Retinal pigment epithelial cell (primary cell): ENCODE data around the gene ARVCF.
A peak's percentile ranks its signal among the peaks of the same experiment; 100 is the strongest.

Experiments
- DNase-seq: peaks from one replicate; pipeline ENCODE4 v3.0.0-alpha.2; 2010; ENCODE audit warnings: low read depth
- H3K4me3 ChIP-seq: 2 replicates; pipeline ENCODE4 v1.5.1; 2011; ENCODE audit warnings: mild to moderate bottlenecking, low read length, control low read depth, moderate library complexity
- TF ChIP-seq, protein P1 (sequence below): conservative IDR thresholded peaks from 2 replicates; pipeline ENCODE4 v1.5.1; 2011; ENCODE audit warnings: low read depth, low read length, control low read depth, inconsistent platforms

ARVCF gene

DNA sequence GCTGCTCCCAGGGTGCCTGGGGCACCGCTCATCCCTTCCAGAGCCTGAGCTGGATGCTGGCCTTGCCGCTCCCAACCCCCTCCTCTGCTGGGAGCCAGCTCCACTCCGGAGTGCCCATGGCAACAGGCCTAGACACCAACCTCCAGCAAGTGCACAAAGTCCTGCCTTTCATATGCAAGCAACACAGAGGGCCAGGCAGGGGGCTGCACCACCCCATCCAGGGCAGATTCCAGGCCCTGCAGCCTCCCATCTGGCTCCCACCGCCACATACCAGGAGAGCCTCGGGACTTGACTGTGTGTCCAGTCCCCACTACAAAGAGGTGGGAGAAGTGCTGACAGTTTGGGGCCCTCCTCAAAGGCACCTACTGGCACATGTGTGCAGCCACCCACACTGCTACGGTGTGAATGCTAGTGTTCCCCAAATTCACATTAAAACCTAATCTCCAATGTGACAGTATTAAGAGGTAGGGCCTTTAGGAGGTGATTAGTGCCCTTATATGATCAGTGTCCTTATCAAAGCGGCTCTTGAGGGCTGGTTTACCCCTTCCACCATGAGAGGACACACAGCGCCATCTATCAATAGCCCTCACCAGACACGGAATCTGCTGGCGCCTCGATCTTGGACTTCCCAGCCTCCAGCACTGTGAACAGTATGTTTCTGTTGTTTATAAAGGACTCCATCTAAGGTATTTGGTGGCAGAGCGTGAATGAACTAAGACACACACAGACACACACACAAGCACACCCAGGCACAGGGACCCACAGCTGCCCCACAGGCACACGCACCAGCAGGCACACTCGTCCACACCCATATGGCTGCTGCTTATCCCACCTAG is 16.2 kb downstream of the ARVCF start:
- DNase-seq, result no peak
- no peak overlapping the region for H3K4me3 ChIP-seq
- TF ChIP-seq, protein P1, sequence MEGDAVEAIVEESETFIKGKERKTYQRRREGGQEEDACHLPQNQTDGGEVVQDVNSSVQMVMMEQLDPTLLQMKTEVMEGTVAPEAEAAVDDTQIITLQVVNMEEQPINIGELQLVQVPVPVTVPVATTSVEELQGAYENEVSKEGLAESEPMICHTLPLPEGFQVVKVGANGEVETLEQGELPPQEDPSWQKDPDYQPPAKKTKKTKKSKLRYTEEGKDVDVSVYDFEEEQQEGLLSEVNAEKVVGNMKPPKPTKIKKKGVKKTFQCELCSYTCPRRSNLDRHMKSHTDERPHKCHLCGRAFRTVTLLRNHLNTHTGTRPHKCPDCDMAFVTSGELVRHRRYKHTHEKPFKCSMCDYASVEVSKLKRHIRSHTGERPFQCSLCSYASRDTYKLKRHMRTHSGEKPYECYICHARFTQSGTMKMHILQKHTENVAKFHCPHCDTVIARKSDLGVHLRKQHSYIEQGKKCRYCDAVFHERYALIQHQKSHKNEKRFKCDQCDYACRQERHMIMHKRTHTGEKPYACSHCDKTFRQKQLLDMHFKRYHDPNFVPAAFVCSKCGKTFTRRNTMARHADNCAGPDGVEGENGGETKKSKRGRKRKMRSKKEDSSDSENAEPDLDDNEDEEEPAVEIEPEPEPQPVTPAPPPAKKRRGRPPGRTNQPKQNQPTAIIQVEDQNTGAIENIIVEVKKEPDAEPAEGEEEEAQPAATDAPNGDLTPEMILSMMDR, result no peak

DNA sequence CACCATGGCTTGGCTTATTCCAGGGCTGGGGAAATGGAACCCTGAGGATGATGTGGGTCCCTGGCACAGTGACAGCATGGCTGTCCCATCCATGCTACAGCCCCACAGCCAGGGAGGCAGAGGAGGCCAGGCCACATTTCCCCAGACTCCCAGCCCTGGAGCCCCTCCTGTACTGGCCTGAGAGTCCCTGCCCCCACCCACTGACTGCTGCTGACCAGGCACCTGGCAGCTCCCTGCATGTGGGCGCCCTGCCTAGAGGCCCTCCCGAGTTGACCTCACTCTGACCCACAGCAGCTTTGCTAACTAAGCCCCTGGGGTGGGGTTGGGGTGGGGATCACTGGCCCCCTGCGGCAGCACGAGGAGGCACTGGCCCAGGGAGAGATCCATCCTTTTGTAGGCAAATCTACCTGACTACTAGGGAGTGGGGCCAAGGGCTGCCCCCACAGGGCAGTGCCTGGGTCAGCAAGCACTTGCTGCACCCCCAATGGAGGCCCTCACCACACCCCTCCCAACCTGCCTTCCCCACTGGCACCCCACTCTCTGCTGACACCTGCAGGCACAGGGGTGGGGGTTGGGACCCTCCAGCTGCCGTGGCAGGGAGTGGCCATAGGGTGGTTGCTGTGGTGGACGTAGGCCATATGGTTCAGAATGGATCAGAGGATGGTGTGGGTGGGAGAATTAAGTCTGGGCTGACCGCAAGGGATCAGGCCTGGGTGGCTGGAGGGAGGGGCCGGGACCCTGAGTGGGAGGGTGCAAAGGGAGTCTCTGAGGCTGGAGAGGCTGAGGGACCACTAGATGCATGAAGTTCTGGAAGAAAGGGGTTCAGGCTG is 17.4 kb downstream of the ARVCF start:
- no peak for DNase-seq
- no peak overlapping the region for H3K4me3 ChIP-seq
- TF ChIP-seq, protein P1, result peak; percentile 15

GRCh38 chr22:19998232-19998951 is 18.2 kb downstream of the ARVCF start:
- TF ChIP-seq, protein P1, result no peak
- H3K4me3 ChIP-seq, result no peak overlapping the region

DNA sequence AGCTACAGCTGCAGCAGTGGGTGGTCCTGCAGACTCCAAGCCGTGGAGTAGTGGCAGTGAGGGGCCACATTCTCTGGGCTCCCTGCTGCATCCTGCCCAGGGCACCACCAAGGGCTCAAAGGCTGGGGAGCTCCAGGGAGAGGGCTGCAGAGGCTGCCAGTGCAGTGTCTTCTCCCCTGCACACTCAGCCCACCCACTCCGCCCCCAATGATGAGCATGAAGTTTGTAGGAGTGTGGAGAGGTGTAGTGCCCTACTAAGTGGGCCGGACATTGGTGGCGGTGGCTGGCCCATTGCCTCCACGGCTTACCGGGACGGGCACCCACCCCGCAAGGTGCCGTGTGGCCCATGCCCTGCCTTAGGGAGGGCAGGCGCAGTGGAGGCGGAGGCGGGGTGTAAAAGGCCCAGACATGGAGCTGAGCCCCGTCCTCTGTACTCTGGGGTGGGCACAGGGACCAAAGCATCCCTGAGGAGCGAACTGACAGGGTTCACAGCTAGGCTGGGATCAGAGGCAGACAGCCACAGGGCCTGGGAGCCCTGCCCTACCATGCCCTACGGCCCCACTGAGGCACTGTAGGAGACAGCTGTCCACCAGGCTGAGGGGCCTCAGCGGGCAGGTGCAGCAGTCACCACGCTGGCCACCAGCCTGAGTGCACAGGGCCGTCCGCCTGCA is 18.9 kb downstream of the ARVCF start:
- no peak overlapping the region for H3K4me3 ChIP-seq
- no peak for DNase-seq
- TF ChIP-seq, protein P1, result no peak

More at GRCh38 chr22:19998232-19998951, 18.2 kb downstream of the ARVCF start:
- no peak for DNase-seq

GRCh38 chr22:19996694-19997384 is 19.8 kb downstream of the ARVCF start:
- TF ChIP-seq, protein P1, result no peak
- no peak for DNase-seq
- H3K4me3 ChIP-seq, result no peak overlapping the region
